HT-29 (cell line): ENCODE data around the gene THRB. TPM values are rescaled to one million over a fixed set of nuclear protein-coding genes. Genes with fewer than 3 reads are reported as not detected.

ENCODE experiments used
- DNase-seq: peaks from one replicate; pipeline ENCODE4 v3.0.0-alpha.2; 2015; ENCODE audit warnings: low spot score
- total RNA-seq: library from RNA; depleted of rRNA; stranded (reverse); fragments of >200 nt; shearing (Covaris generic); gene quantifications from 2 replicates; pipeline ENCODE4 v1.2.3, GENCODE V29; 2014

Gene THRB
- total RNA-seq, 1 experiment from 2014 or later: 0.94 TPM

DNA sequence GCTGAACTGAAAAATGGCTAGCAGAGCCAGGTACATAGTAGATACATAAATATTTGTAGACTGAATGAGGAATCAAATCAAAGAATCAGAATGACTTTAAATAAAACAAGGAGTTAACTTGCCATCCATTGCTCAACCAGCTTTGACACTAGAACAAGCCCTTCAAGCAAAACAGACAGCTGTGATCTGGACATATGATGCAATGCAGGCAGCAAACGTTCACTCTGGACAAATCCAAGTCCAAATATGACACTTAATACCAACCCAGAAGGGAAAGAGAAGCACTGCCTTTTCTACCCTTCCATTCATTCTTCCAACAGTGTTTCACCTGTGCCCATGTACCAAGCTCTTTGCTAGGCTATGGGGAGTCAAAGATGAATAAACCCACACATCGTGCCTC is 4.5 kb downstream of the THRB start:
- no peak for DNase-seq

DNA sequence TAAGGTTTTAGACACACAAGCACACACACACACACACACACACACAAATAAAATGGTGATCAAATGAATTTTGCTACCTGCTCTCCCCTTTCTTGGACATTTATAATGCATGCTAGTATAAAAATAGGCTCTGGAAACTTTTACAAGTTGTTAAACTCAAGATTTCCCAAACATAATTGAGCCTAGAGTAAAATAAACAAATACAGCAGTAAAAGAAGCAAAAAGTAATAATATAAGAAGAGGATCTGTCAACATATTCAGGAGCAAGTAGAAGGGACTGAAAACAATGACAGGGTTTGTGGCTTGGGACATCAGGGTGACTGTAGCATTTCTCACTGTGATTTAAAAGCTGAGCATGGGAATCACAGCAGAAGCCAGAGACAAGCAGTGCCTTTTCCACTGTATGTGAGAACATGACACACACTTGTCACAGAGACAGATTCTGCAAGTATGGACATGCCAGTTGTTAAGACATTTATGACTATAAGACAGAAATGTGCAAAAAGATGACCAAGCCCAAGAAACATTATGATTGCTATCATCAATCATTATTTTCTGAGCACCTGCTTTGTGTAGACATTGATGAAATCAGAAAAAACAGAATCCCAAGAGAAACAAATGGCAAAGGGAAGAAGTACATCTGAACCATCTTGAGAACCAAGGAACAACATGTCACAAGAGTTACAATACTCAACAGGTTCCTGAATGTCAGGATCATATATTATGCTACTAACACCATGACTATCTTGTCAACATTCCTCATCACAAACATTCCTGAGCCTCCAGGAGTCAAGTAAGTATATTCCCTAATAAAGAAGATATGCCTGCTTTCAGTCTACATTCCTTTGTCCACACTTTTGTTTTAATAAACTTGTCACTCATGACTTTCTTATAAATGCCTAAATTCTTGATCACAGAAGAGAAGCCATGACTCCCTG is 7.1 kb downstream of the THRB start:
- DNase-seq: no peak

DNA sequence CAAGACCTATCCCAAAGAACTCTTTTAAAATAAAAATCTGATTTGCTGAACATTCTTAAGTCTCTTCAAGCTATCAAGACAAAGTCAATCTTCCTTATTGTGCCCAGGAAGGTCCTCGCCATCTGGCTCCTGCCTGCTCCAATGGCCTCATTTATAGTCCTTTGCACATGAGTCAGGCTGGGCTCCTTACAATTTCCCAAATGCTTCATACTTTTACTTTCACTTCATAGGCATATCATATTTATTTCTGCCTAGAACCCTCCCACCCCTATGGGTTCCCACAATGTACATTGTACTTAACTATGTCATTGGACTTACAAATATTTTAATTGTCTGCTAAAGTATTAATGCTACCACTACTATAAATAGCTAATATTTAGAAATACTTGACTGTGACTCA is 9.1 kb downstream of the THRB start:
- no peak for DNase-seq

DNA sequence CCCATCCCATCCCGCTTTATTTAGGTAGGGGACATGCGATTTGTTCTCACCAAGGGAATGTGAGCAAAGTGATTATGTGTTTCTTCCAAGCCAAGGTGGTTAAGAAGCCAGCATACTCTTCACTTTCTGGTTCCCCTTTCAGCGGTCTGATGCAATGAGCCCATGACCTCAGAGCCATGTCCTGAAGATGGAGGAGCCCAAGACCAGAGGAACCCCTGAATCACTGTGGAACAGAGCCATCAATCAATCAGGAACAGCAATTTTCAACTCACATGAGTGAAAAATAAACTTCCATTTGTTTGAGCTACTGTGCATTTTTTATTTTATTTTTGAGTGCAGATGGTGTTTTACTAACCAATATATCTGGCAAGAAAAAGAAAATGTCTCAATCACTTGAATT is 10.8 kb downstream of the THRB start:
- DNase-seq: no peak

DNA sequence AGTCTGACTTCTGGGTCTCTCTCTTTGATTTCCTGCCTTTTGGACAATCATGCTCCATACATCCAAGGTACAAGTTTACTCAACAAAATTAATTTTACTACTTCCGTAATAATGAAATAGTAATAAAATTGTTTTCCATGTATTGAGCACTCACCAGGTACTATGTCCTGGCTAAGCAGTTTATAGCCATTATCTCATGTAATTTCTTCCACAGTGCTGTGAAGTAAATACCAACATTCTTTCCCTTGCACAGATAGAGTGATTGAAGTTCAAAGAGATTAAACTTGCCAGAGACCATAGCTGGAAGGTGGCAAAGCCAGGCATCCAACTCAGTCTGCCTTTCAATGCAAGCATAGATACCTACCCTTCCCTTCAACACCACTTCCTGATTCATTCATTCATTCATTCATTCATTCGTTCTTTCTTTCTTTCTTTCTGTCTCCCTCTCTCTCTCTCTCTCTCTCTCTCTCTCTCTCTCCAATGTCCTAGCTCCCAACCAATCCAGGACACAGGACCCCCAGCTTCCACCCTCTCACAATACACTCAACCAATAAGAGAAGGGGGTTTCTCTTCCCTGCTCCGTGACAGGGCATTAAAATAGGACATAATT is 12.4 kb downstream of the THRB start:
- DNase-seq: no peak

DNA sequence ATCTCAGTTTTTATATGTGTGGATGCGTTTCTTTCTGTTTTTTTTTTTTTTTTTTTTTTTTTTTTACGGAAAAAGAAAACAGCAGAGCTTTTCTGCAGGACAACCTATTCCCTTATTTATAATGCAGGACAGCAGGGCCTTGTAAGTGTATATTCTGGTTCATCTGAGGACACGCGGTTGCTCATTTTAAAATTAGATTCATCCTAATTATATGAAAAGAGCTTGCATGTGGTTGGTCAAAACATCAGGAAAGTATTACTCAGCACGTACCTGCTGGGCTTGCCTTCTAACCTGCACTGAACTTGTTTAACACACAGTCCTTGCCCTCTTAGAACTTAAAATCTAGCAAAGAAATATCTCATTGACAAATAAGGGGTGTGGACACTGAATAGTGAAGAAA is 13.5 kb downstream of the THRB start:
- DNase-seq: no peak

DNA sequence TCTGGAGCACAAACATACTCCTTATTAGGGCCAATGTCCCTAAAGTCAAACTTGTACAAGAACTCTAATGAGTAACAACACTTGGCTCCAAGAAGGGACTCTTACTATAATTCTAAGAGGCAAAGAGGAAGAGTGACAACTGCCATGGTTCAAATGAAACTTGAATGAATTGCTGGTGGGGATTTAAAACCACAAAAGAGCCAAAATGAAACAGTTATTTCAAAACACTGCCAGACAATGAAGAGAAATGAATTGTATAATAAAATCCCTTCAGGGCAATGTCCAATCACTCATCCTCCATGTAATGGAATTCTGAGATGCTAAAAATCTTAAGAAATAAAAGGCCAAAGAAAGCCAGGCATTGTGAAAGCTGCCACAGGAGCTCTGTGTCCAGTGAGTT is 14.2 kb downstream of the THRB start:
- no peak for DNase-seq

DNA sequence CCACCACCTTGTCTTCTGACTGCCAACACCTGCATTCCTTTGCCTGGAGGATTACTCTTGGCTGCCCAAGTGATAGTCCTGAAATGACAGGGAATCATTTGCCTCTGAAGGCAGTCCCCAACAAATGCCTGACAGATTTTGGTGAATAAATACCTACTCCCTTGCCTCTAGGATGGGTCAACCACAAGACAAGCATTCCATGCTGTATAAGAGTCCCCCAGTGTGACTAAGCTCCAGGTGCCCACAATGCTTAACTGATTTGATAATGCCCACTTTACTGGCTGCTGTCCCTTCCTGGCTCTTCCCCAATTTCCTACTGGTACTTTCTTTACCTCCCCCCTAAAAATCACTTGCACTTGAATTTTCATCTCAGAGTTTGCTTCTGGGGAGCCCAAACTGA is 14.8 kb downstream of the THRB start:
- DNase-seq: no peak

DNA sequence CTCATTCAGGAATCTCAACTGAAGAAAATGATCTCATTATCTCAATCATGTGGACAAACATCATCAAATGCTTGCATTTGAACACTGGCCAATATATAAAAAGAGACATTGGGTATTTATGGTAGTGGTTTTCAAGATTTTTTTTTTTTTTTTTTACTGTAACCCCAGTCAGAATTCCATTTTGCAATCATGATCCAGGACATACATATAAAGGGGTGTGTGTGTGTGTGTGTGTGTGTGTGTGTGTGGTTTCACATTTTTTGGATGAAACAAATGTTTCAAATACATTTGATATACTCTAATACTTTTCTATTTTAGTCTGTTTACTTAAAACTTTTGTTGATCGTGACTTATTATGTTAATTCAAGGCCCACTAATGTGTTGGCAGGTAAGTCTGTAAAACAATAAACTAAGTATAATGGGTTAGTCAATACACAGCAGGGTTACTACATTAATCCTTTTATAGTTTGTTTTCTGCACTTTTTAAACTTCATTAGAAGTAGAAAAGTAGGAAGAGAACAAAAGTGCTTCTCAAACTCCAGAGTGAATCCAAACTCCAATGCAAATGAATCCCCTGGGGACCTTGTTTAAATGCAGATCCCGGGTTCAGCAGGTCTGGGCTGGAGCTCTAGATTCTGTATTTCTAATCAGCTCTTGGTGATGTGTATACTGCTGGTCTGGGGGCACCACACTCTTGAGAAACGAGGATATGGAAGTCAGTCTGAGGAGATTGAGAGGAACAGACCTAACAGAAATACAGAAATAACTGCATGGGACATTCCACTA is 17.6 kb downstream of the THRB start:
- no peak for DNase-seq

DNA sequence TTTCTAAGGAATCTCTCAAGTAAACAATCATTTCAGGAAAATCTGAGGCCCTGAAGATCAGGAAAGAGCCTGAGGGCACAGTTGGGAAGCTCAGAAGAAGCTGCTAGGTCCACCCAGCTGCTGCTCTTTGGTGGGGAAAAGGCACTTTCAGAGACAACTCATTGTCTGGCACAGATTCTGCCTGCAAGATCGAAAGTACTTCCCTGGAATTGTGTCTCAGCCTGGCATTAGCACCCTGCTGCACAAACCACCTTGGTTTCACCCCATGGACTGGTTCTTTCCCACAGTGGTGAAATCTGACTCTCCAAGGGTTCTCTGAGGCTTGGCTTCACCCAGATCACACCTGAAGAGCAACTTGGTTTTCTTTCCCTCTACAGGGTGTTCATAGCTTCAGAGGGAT is 18.7 kb downstream of the THRB start:
- no peak for DNase-seq

DNA sequence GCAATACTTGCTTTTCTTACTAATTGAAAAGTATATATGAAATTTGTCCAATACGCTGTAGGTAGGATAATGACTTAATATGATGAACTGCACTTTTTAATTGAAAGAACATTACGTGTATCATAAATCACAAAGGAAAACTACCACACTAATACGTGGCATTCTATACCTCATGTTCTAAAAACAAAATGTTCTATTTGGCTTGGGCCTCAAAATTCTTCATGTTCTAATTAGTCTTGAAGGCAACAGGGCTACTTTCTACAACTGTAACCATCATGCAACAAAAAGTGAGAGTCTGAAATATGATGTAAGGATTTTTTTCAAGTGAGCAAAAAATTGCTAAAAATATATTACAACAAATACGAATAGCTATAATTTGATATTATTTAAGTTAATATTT is 19.8 kb downstream of the THRB start:
- no peak for DNase-seq

DNA sequence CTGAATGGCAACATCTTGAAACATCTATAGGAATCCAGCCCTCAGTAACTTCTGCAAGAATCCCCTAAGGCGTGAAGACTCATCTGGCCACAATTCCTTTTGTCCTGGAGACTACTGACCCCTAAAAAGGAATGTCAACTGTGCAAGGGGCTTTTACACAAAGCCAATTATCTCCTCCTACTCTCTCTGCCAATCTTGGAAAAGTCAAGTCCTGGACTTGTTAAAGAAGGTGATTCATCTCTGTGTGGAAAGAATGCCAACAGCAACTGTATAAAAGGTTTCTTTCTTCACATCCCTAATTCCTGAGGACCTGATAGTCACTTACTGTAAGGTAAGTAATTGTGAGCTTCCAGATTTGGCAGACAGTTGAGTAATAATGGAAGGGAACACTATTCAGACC is 22.3 kb downstream of the THRB start:
- DNase-seq: no peak

DNA sequence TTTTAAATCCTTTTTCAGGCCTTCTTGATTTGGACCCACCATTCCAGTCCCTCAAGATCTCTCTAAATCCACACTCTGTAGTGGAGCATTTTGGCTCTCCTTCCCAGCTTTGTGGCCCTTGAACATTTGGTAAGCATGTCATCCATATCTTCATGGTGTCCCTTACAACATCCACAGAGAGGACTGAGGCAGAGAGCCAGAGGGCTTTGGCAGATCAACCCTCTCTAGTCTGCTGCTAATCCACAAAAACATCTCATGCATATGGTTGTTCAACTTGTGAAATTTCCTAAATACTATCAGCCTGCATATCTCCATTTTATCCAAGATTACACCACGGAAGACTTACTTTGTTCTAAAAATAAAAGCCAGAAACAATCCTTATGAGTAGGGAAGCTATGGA is 23.2 kb downstream of the THRB start:
- DNase-seq: no peak

DNA sequence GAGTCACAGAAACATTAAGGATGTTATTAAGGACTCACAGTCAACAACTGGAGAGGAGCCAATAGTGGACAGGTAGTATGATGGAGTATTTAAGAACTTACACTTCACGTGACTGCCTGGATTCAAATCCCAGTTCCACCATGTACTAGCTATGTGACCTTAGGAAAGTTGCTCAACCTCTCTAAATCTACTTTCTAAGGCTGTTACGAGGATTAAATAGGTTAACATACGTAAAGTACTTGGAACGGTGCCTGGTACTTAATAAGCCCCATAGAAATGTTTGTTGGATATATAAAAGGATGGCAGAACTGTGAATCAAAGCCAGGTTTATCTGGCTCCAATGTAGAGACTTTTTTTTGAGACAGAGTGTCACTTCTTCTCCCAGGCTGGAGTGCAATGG is 24.4 kb downstream of the THRB start:
- DNase-seq: no peak

DNA sequence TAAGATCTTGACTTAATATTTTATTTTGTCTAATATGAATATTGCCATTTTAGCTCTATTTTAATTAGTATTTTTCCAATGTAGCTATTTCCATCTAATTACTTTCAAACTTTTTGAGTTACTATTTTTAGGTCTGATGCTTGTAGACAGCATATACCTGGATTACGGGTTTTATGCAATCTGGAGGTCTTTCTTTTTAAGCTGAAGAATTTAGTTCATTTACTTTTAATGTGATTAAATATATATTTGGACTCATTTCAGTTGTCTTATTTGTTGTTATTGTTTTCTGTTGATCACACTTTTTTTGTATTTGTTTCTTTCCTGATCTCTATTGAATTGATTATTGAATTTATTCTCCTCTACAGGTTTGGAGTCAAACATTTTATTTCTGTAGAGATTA is 30.3 kb downstream of the THRB start:
- no peak for DNase-seq

DNA sequence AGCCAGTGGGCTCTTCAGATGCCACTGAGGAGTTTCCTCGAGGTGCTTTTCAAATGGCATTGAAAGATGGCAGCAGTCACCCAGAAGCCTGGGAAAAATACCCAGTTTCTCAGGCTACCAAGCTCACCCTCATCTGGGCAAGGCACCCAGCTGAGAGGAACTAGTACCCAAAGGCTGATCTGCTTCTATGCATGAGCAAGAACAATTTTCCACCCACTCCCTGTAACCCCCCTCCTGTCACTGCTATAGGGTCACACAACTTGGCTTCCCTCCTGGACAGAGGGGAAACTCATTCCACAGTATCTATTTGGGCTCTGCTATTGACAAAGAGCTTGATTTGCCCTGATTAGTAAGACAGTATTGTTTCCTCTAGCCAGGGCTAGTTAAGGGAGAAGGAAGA is 31.9 kb downstream of the THRB start:
- no peak for DNase-seq

DNA sequence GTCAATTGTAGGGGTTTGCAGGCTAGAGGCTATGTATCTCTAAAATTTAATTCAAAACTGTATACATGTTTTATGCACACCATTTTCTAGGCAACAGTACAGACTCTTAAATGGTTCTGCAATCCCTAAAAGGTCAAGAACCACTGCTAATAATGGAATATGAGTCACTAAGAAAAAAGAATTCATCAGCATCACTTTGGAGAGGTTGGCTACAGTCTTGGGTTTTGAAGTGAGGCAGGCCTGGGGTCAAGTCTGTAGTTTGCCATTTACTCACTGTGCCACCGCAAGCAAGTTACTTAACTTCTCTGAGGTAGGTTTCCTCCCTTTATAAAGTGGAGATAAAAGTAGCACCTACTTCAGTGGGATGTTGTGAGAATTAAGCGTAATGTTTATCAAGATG is 33.7 kb downstream of the THRB start:
- no peak for DNase-seq

DNA sequence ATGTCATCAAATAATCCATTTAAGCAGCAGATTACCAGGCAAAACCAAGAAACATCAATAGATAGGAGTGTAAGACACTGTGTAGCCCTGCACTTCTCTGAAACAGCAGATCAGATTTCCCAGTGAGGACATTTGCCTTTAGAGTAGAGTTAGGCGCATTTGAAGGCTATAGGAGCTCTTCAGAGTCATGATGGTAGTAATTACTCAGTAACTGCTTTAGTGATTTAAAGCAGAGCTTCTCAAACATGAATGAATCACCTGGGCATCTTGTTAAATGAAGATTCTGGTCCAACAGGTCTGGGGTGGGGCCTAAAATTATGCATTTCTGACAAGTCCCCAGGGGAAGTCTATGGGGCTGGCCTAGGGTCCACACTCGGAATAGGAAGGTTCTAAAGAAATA is 36.9 kb downstream of the THRB start:
- DNase-seq: no peak

DNA sequence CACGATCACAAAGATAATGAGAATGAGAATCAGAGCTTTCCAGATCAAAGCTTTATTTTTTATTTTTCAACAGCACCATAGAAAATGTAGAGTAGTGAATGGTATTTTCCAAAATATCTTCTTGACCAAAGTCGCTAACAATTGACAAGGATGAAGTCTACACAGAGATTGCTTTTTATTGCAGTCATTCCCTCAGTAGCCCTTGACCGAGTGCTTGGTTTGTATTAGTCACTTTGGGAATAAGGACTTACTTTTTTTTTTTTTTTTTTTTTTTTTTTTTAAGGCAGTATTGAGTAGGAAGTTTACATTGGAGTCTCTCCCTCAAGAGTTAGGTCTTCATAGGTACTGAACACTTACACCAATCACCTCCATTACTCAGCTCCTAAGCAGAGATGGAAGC is 39.8 kb downstream of the THRB start:
- DNase-seq: no peak

DNA sequence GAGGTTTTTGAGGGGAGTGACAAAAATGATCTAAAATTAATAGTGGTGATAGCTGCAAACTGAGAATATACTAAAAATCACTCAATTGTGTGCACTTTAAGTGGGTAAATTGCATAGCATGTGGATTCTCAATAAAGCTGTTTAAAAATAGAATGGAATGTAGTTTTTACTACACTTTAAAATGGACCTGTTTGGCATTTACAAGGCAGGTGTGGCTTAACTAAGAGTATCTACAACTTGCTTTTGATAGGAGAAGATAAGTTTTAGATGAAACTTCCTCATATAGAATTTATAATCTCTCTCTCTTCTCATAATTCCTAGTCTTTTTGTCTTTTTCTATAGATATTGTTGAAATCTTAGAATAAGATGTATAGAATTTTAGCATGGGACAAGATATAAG is 40.3 kb downstream of the THRB start:
- DNase-seq: no peak

DNA sequence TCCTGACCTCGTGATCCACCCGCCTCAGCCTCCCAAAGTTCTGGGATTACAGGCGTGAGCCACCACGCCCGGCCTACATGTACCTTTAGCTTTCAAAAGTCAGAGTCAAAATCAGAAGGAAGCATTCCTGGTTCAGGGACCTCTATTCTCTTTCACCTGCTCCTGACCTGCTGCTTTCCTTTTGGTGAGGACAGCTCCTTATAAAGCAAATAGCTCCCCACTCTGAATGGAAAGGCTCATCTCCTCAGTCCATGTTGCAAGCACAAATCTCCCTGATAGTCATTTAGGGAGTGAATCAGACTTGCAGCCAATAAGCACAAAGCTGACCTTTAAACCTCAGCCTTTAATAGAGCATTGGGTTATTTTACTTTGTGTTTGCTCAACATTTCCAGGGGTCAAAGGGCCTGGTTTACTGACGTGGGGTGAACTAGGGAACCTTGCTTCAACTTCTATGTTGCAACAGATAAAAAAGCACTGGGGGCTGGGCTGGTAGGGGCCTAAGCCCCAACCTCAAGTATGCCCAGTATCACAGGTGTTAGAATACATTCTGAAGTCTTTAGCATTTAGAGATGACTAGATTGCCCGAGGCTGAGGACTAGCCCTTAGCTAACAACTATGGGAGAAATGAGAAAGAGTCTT is 43.1 kb downstream of the THRB start:
- peak; percentile 30 for DNase-seq
